Brain microvascular endothelial cell (primary cell): Measurements from ENCODE around the gene VSX1.

ENCODE experiments used
- DNase-seq: peaks from one replicate; pipeline ENCODE4 v3.0.0-alpha.2; 2020
- H3K27ac ChIP-seq: fragments of 250-450 bp; sonication (Bioruptor Pico); 2 replicates; pipeline ENCODE4 v1.5.1; 2020; ENCODE audit warnings: mild to moderate bottlenecking, moderate library complexity
- H3K27me3 ChIP-seq: fragments of 250-450 bp; sonication (Bioruptor Pico); replicated peaks from 2 replicates; pipeline ENCODE4 v1.5.1; 2020; ENCODE audit warnings: mild to moderate bottlenecking
- H3K36me3 ChIP-seq: fragments of 250-450 bp; sonication (Bioruptor Pico); replicated peaks from 2 replicates; pipeline ENCODE4 v1.5.1; 2020; ENCODE audit warnings: mild to moderate bottlenecking
- H3K4me3 ChIP-seq: 2 replicates; pipeline ENCODE4 v1.5.1; 2011; ENCODE audit warnings: low read depth, mild to moderate bottlenecking, control low read depth, low read length, moderate library complexity
- CTCF ChIP-seq: IDR thresholded peaks from 2 replicates; pipeline ENCODE4 v1.5.1; 2011; ENCODE audit warnings: low read depth, mild to moderate bottlenecking, moderate library complexity, low read length, control low read depth, inconsistent platforms; ENCODE audit errors: missing control alignments
- in situ Hi-C: cut with HindIII; loops from 2 replicates; pipeline ENCODE4 v1.10.0; 2017; ENCODE audit warnings: low sequenced_read_pairs, low pct_ligation_motif_present

VSX1 gene

GRCh38 chr20:25051386-25052155 lies 30.4 kb downstream of the VSX1 start:
- Histone ChIP-seq H3K27ac (no peak overlapping the region), H3K36me3 (no peaks in the 10 kb centered on the region), H3K4me3 (no peak overlapping the region), H3K27me3 (no peaks in the 10 kb centered on the region)
- no peak for DNase-seq
- in situ Hi-C loops: no loop called here
- TF ChIP-seq CTCF: no peak

- H3K4me3 ChIP-seq: no peak overlapping the region
- H3K36me3 ChIP-seq: no peaks in the 10 kb centered on the region
- in situ Hi-C loops: no loop called here
- H3K27ac ChIP-seq: no peak overlapping the region
- H3K27me3 ChIP-seq: no peaks in the 10 kb centered on the region
- no peak for DNase-seq
- no peak for TF ChIP-seq CTCF
Measured at GRCh38 chr20:25050501-25051350, 31.2 kb downstream of the VSX1 start.

- Histone ChIP-seq H3K36me3 (no peaks in the 10 kb centered on the region), H3K27ac (no peak overlapping the region), H3K4me3 (no peak overlapping the region), H3K27me3 (no peaks in the 10 kb centered on the region)
- in situ Hi-C loops: no loop called here
- TF ChIP-seq CTCF: no peak
- no peak for DNase-seq
Measured at GRCh38 chr20:25050082-25050481, 31.9 kb downstream of the VSX1 start.

GRCh38 chr20:25049261-25050060 lies 32.5 kb downstream of the VSX1 start:
- no peaks in the 10 kb centered on the region for H3K27me3 ChIP-seq
- in situ Hi-C loops: no loop called here
- TF ChIP-seq CTCF: no peak
- H3K4me3 ChIP-seq: no peak overlapping the region
- H3K36me3 ChIP-seq: no peaks in the 10 kb centered on the region
- DNase-seq: no peak
- no peak overlapping the region for H3K27ac ChIP-seq

GRCh38 chr20:25048519-25048952 lies 33.4 kb downstream of the VSX1 start:
- DNase-seq: no peak
- in situ Hi-C loops: no loop called here
- Histone ChIP-seq H3K27me3 (no peaks in the 10 kb centered on the region), H3K4me3 (no peak overlapping the region), H3K36me3 (no peaks in the 10 kb centered on the region), H3K27ac (no peak overlapping the region)
- no peak for TF ChIP-seq CTCF
